ENCODE data around the gene RFX7. TPM values are rescaled to one million over a fixed set of nuclear protein-coding genes. Genes with fewer than 3 reads are reported as not detected.
A peak's percentile ranks its signal among the peaks of the same experiment; 100 is the strongest.

The RFX7 gene
- total and polyA plus RNA-seq, 2 of the 4 experiments (the other 2 are of a cell fraction): 4.1 to 10.6 TPM

GRCh38 chr15:56038015-56038414 is 205.7 kb downstream of the RFX7 start:
- TF ChIP-seq USF2 (IDR thresholded peaks at IDR 0.05; ENCODE audit: low read depth, low read length) (peak; percentile 52; the same call in 1 of the 2 replicates), BHLHE40 (IDR thresholded peaks at IDR 0.05; ENCODE audit: low read depth, low read length) (no peak)
- H3K14ac ChIP-seq (replicated peaks; ENCODE audit: low read depth, low read length): peak overlapping the region; percentile 70; the same call in 1 of the 2 replicates
- no peak overlapping the region for H2BK5ac ChIP-seq (ENCODE audit: low read depth, low read length, poor library complexity, severe bottlenecking)
- H3K56ac ChIP-seq (ENCODE audit: extremely low read depth, insufficient read depth, low read length): no peak overlapping the region
- no peaks in the 10 kb centered on the region for H4K20me1 ChIP-seq (ENCODE audit: insufficient read depth, low read length)
- in situ Hi-C loops (cut with MboI; ENCODE audit: low sequenced_read_pairs): no loop called here
- H3K79me1 ChIP-seq (ENCODE audit: low read depth in 1 of 2, low read length in 2 of 2): no peaks in the 10 kb centered on the region
- peak overlapping the region; percentile 30 to 87; a peak in 3 of 4 replicates for H4K8ac ChIP-seq (ENCODE audit: low read depth in 2 of 2, low read length in 2 of 2)
- no peak overlapping the region for H2AK5ac ChIP-seq (ENCODE audit: low read depth, low read length)
- intact Hi-C loops (cut with micrococcal nuclease): no loop called here
- H3K4me2 ChIP-seq (ENCODE audit: low read depth, low read length): no peak overlapping the region
- no peak overlapping the region for H3K4me3 ChIP-seq (ENCODE audit: insufficient read depth, low read depth, low read length)
- CTCF ChIA-PET: interaction anchor here (1.2 kb wide), 1 partner anchor 20 kb away, joined by 4 read pairs; no protein-coding TSS in a partner anchor
- dilution Hi-C loops (cut with HindIII; ENCODE audit: low sequenced_read_pairs, unreplicated experiment): no loop called here
- peaks cover 16% of the 10 kb centered on the region for H3K4me1 ChIP-seq (ENCODE audit: control insufficient read depth, insufficient read depth, low read length)
- peak overlapping the region; percentile 87 for H2BK20ac ChIP-seq (ENCODE audit: low read depth, low read length)
- BruUV-seq (replicated peaks): no TSS peak
- no peak overlapping the region for H2AFZ ChIP-seq (replicated peaks; ENCODE audit: low read length, poor library complexity)
- H3K4ac ChIP-seq (ENCODE audit: low read depth, low read length): peak overlapping the region; percentile 60; the same call in 1 of the 2 replicates
- no peaks in the 10 kb centered on the region for H3K27me3 ChIP-seq (ENCODE audit: control insufficient read depth, insufficient read depth, low read length)
- H2AK9ac ChIP-seq (replicated peaks; ENCODE audit: low read depth, low read length, poor library complexity): no peak overlapping the region
- H3K36me3 ChIP-seq (ENCODE audit: control insufficient read depth, insufficient read depth, low read length): no peaks in the 10 kb centered on the region
- H3K9ac ChIP-seq (ENCODE audit: low read depth, low read length): no peak overlapping the region
- POLR2A ChIA-PET (ENCODE audit: unreplicated experiment): no interaction called here
- DNase-seq (peak; percentile 67), ATAC-seq (ENCODE audit: low read depth) (no peak)
- no peak overlapping the region for H3K23ac ChIP-seq (ENCODE audit: low read depth, low read length)
- H3K9me1 ChIP-seq (ENCODE audit: insufficient read depth, low read length): peaks cover 18% of the 10 kb centered on the region
- H3K18ac ChIP-seq (ENCODE audit: low read depth, low read length): peak overlapping the region; percentile 60; the same call in 1 of the 2 replicates
- H3K9me3 ChIP-seq (ENCODE audit: control insufficient read depth, insufficient read depth, low read length): no peaks in the 10 kb centered on the region
- 45% methylated on average over 2 of the region's 3 CpGs; no CpG with 5 or more reads in 1 of the 2 experiments for WGBS, 2 experiments (ENCODE audit: extremely low coverage in 2 of 2, insufficient read length in 1 of 2)
- H4K91ac ChIP-seq (ENCODE audit: insufficient read depth, low read depth, low read length): no peak overlapping the region
- H4K5ac ChIP-seq (ENCODE audit: low read depth, low read length): no peak overlapping the region
- peak overlapping the region; percentile 84; the same call in 2 of the 3 replicates for H2BK15ac ChIP-seq (ENCODE audit: low read depth, low read length)
- H2BK120ac ChIP-seq (ENCODE audit: low read depth, low read length): peak overlapping the region; percentile 81; the same call in 1 of the 2 replicates
- no peak overlapping the region for H3K27ac ChIP-seq (ENCODE audit: insufficient read depth, low read length)

Small RNA genes within 50 kb of the gene (microRNA-seq; reads per million reads assigned to microRNA genes)
- gene CD24P2 (ENCODE audit: insufficient read depth, insufficient read length): not detected
- not detected for gene RNU6-1287P (ENCODE audit: insufficient read depth, insufficient read length)

Small RNA genes within 50 kb of the gene (small RNA-seq; reads per million reads assigned to genes)
- gene CD24P2 (0 reads per million in 5 experiments), gene RNU6-1287P (0 reads per million in 5 experiments)

Other genes with a start within 250 kb of the RFX7 start
- 1.4 and 2.5 TPM in 2 replicates for gene TEX9, start 121.5 kb upstream of the RFX7 start, total RNA-seq (2012; rRNA removed)
- gene TEX9, start 121.5 kb upstream of the RFX7 start, polyA plus RNA-seq (2012; rRNA removed): 0.42 and 0.63 TPM in 2 replicates
- gene MNS1, start 221.3 kb upstream of the RFX7 start, total RNA-seq (2012; rRNA removed): 0.36 and 0.83 TPM in 2 replicates
- gene MNS1, start 221.3 kb upstream of the RFX7 start, polyA plus RNA-seq (2012; rRNA removed): 0.62 and 0.84 TPM in 2 replicates